Measurements from ENCODE around the gene LPIN2. TPM values are rescaled to one million over a fixed set of nuclear protein-coding genes. Genes with fewer than 3 reads are reported as not detected.
A peak's percentile ranks its signal among the peaks of the same experiment; 100 is the strongest.

Gene LPIN2
- total and polyA plus RNA-seq, 8 donors, result 24.3 to 63.2 (median 29.3) TPM

- ATAC-seq, result no peak
- H3K27ac ChIP-seq, result no peak overlapping the region
- H3K9me3 ChIP-seq, result no peaks in the 10 kb centered on the region
- H3K27me3 ChIP-seq, result no peaks in the 10 kb centered on the region
- H3K4me3 ChIP-seq, result no peak overlapping the region
- peak in 1 of 4 donors; percentile 54 for DNase-seq
- intact Hi-C loops (cut with DNase I), result no loop called here
- TF ChIP-seq CTCF (IDR thresholded peaks at IDR 0.05), result no peak
- H3K4me1 ChIP-seq, result peaks cover 6 to 38% of the 10 kb centered on the region in 2 donors
- no peaks in the 10 kb centered on the region for H3K36me3 ChIP-seq
Observed at GRCh38 chr18:3055186-3055728, 42.3 kb upstream of the LPIN2 start.

- no peak overlapping the region for H3K27ac ChIP-seq
- intact Hi-C loops (cut with DNase I), result no loop called here
- no peaks in the 10 kb centered on the region for H3K9me3 ChIP-seq
- H3K27me3 ChIP-seq, result no peaks in the 10 kb centered on the region
- no peaks in the 10 kb centered on the region for H3K36me3 ChIP-seq
- DNase-seq, result no peak
- no peak for TF ChIP-seq CTCF (IDR thresholded peaks at IDR 0.05)
- no peak for ATAC-seq
- no peak overlapping the region for H3K4me3 ChIP-seq
- peaks cover 1 to 33% of the 10 kb centered on the region in 2 donors for H3K4me1 ChIP-seq
Observed at GRCh38 chr18:3054780-3055179, 41.8 kb upstream of the LPIN2 start.

- intact Hi-C loops (cut with DNase I), result no loop called here
Observed at GRCh38 chr18:3054214-3054613, 41.3 kb upstream of the LPIN2 start.

GRCh38 chr18:3053081-3053480 is 40.1 kb upstream of the LPIN2 start:
- no peaks in the 10 kb centered on the region for H3K9me3 ChIP-seq
- no peaks in the 10 kb centered on the region for H3K27me3 ChIP-seq
- peaks cover 0 to 17% of the 10 kb centered on the region in 2 donors for H3K4me1 ChIP-seq
- intact Hi-C loops (cut with DNase I), result no loop called here
- no peaks in the 10 kb centered on the region for H3K36me3 ChIP-seq
- DNase-seq, result no peak
- H3K27ac ChIP-seq, result no peak overlapping the region
- H3K4me3 ChIP-seq, result no peak overlapping the region
- no peak for TF ChIP-seq CTCF (IDR thresholded peaks at IDR 0.05)
- ATAC-seq, result no peak

More at GRCh38 chr18:3054214-3054613, 41.3 kb upstream of the LPIN2 start:
- Histone ChIP-seq H3K27ac (no peak overlapping the region), H3K4me3 (no peak overlapping the region), H3K4me1 (peaks cover 0 to 27% of the 10 kb centered on the region in 2 donors), H3K36me3 (no peaks in the 10 kb centered on the region), H3K9me3 (no peaks in the 10 kb centered on the region), H3K27me3 (no peaks in the 10 kb centered on the region)
- DNase-seq (no peak), ATAC-seq (no peak)
- no peak for TF ChIP-seq CTCF (IDR thresholded peaks at IDR 0.05)

- intact Hi-C loops (cut with DNase I), result no loop called here
- Histone ChIP-seq H3K36me3 (no peaks in the 10 kb centered on the region), H3K27ac (peak overlapping the region in 1 of 2 donors; percentile 76), H3K4me3 (no peak overlapping the region), H3K9me3 (no peaks in the 10 kb centered on the region), H3K27me3 (no peaks in the 10 kb centered on the region), H3K4me1 (peaks cover 0 to 17% of the 10 kb centered on the region in 2 donors)
- ATAC-seq, result no peak
- DNase-seq, result no peak
- TF ChIP-seq CTCF (IDR thresholded peaks at IDR 0.05), result no peak
Observed at GRCh38 chr18:3052411-3052758, 39.4 kb upstream of the LPIN2 start.
